Sigmoid colon (tissue), 7 donors: ENCODE data around the gene CORO2B. TPM values are rescaled to one million over a fixed set of nuclear protein-coding genes. Genes with fewer than 3 reads are reported as not detected.

Experiments used
- DNase-seq: peaks from one replicate; pipeline ENCODE4 v3.0.0-alpha.2; 2019
- H3K27ac ChIP-seq, 4 donors: fragments of 200-600 bp; sonication (generic); one replicate each; pipeline ENCODE4 v1.5.1; 2016 to 2019; ENCODE audit warnings: mild to moderate bottlenecking in 1 of 4
- H3K27me3 ChIP-seq, 3 donors: fragments of 200-600 bp; sonication (generic); one replicate each; pipeline ENCODE4 v1.5.1; 2019; ENCODE audit warnings: mild to moderate bottlenecking in 1 of 3
- H3K36me3 ChIP-seq, 4 donors: fragments of 200-600 bp; sonication (generic); one replicate each; pipeline ENCODE4 v1.5.1; 2016 to 2019
- H3K4me1 ChIP-seq, 4 donors: fragments of 200-600 bp; sonication (generic); one replicate each; pipeline ENCODE4 v1.5.1; 2017 to 2019
- H3K4me3 ChIP-seq, 4 donors: fragments of 200-600 bp; sonication (generic); one replicate each; pipeline ENCODE4 v1.5.1; 2017 to 2019; ENCODE audit warnings: mild to moderate bottlenecking in 2 of 4, moderate library complexity in 1 of 4
- H3K9me3 ChIP-seq, 4 donors: fragments of 200-600 bp in 3 of 4; sonication (generic) in 3 of 4; one replicate each; pipeline versions ENCODE4 v1.5.1 to v1.6.1; 2013 to 2019
- EP300 ChIP-seq, 4 donors: sonication (generic); formaldehyde crosslinking; IDR thresholded peaks; one replicate each; pipeline ENCODE4 v1.6.1; 2017; ENCODE audit warnings: antibody characterized with exemption in 4 of 4
- POLR2A ChIP-seq, 2 donors: fragments of 450-650 bp; IDR thresholded peaks; one replicate each; pipeline ENCODE4 v1.6.1; 2016; ENCODE audit warnings: antibody characterized with exemption in 2 of 2, mild to moderate bottlenecking in 2 of 2, moderate library complexity in 2 of 2
- POLR2AphosphoS5 ChIP-seq, 4 donors: sonication (generic); formaldehyde crosslinking; IDR thresholded peaks; one replicate each; pipeline ENCODE4 v1.6.1; 2017; ENCODE audit warnings: antibody characterized with exemption in 4 of 4
- WGBS, 2 donors: extraction: QIAGEN DNeasy Blood & Tissue Kit; methylation state at CpG; one replicate each; pipeline ENCODE4 v1.1.7; 2013; 5-methylcytosine and 5-hydroxymethylcytosine counted together
- intact Hi-C: fragments of 100-400 bp; cut with DNase I; formaldehyde crosslinking; loops from one replicate; pipeline ENCODE4 v1.15.1; 2023
- polyA plus RNA-seq, 3 donors: library from polyadenylated mRNA; stranded (reverse); fragments of 200-250 nt; gene quantifications; one replicate each; pipeline ENCODE4 v1.2.3, GENCODE V29; 2013
- total RNA-seq, 4 donors: library from RNA; depleted of rRNA; stranded (reverse); fragments of >200 nt; gene quantifications; one replicate each; pipeline ENCODE4 v1.1.0, GENCODE V29; 2016
- TF ChIP-seq, protein P1 (sequence below), 4 experiments: fragments of 450-650 bp in 3 of 4; fragments of 200-600 bp in 1 of 4; IDR thresholded peaks; one replicate each; pipeline ENCODE4 v1.5.1; 2016 to 2019; ENCODE audit warnings: antibody characterized with exemption in 4 of 4, mild to moderate bottlenecking in 3 of 4, moderate library complexity in 2 of 4
- donor health status: healthy with polysubstance abuse.
- donor health status: Bipolar disorder and iron deficiency.
- donor health status: healthy.

The CORO2B gene
- total and polyA plus RNA-seq, 7 donors: 0.46 to 3.9 (median 3.1) TPM

DNA sequence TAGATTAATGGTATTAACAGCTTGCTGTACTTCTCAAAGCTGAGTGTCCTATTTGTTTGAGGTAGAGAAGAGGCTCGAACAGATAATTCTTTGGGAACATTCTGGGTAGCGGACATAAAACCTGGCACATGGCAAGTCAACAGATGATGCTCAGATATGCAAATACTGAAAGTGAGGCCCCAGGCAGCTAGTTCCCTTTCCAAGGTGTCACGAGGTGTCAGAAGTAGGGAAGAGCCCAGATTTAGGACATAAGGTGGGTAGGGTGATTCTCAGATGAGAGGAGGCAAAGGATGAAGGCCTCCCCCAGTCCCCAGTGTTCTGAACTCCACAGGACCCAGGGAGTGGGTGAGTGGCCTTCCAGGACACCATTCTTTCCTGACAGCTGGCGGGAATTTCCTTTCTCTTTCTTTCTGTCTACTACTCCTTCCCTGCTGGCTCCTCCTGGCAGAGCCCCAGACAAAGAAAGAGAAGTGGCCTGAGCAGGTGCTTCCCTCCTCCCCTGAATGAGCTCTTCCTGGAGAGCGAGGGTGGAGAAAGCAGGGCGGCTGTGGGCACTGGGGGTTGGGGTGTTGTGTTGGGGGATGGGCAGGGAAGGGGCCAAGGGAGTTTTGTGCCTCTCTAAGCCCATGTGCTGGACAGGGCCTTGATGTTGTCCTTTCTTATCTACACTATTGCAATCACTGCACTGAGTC, 87.5 kb downstream of the CORO2B start:
- H3K27me3 ChIP-seq: no peaks in the 10 kb centered on the region
- DNase-seq: peak; percentile 17
- TF ChIP-seq EP300 (IDR thresholded peaks at IDR 0.05) (no peak), POLR2AphosphoS5 (IDR thresholded peaks at IDR 0.05) (no peak), POLR2A (IDR thresholded peaks at IDR 0.05) (no peak)
- TF ChIP-seq, protein P1, sequence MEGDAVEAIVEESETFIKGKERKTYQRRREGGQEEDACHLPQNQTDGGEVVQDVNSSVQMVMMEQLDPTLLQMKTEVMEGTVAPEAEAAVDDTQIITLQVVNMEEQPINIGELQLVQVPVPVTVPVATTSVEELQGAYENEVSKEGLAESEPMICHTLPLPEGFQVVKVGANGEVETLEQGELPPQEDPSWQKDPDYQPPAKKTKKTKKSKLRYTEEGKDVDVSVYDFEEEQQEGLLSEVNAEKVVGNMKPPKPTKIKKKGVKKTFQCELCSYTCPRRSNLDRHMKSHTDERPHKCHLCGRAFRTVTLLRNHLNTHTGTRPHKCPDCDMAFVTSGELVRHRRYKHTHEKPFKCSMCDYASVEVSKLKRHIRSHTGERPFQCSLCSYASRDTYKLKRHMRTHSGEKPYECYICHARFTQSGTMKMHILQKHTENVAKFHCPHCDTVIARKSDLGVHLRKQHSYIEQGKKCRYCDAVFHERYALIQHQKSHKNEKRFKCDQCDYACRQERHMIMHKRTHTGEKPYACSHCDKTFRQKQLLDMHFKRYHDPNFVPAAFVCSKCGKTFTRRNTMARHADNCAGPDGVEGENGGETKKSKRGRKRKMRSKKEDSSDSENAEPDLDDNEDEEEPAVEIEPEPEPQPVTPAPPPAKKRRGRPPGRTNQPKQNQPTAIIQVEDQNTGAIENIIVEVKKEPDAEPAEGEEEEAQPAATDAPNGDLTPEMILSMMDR (IDR thresholded peaks at IDR 0.05): no peak
- no peaks in the 10 kb centered on the region for H3K9me3 ChIP-seq
- no peak overlapping the region for H3K4me3 ChIP-seq
- WGBS, 2 donors: 40 to 50% methylated on average over 6 of the region's 6 CpGs
- no peaks in the 10 kb centered on the region for H3K36me3 ChIP-seq
- H3K4me1 ChIP-seq: no peaks in the 10 kb centered on the region
- no peak overlapping the region for H3K27ac ChIP-seq
- intact Hi-C loops: no loop called here

DNA sequence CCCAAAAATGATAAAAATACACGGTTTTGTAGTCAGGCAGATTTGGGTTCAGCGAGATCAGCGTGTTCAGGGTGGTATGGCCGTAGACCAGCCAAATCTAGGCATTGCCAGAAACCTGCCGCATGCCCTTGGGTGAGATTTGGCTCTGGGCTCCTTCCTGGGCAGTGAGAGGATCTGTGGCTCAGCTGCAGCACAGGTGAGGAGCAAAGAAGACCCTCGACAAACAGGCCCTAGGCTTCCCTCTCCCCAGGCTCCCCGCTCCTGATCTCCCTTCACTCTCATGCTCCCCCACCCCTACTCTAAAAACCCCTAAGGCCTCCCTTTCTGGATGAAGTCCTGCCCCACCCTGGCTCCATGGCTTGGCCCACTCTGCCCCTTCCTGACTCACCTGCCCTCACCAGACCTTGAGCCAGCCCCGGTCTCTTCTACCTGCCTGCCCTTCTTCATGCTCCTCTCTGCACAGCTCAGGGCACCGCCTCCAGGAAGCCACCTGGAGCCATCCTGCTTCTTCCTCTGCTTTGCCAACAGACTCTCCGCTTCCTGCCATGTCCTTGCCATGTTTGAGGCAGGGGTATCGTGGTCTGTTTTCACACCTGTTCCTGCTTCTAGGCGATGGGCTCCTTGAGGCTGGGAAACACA, 88.1 kb downstream of the CORO2B start:
- Histone ChIP-seq H3K27ac (no peak overlapping the region), H3K4me3 (no peak overlapping the region), H3K27me3 (no peaks in the 10 kb centered on the region), H3K4me1 (no peaks in the 10 kb centered on the region), H3K9me3 (no peaks in the 10 kb centered on the region), H3K36me3 (no peaks in the 10 kb centered on the region)
- intact Hi-C loops: no loop called here
- TF ChIP-seq, protein P1 (IDR thresholded peaks at IDR 0.05): no peak
- TF ChIP-seq POLR2AphosphoS5 (IDR thresholded peaks at IDR 0.05): no peak
- TF ChIP-seq POLR2A (IDR thresholded peaks at IDR 0.05): no peak
- peak; percentile 50 for DNase-seq
- 80% methylated on average over 12 of the region's 12 CpGs for WGBS, 2 donors

DNA sequence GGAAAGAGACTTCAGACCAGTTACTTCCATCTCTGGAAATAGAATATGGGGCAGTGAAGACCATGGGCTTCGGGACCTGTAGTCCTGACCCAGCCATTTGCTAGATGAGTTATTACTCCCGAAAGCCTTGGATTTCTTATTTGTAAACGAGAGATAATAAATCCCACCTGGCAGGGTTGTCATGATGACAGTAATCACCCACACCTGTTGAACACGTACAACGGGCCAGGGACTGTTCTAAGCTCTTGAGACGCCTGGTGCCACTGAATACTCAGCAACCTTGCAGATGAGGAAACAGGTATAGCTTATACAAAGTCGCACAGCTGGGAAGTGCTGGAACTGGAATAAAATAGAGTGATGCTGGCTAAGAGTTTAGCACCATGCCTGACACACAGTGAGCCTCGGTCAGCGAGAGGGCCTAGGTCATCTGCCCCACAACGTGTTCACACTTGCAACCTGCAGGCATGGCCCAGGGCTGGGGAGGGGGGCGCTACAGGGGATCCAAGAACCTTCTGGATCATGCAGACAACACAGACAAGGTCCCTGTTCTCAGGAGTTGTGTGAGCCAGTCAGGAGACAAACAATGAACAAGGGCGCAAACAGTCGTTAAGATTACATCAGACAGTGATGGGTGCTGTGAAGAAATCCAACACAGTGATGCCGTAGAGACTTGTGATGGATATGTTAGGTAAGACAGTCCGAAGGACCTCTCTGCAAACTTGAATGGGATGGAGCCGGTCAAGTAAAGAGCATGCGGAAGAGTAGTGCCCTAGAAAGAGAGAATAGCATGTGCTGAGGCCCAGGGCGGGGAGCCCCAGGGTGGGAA, 89.2 kb downstream of the CORO2B start:
- no peak overlapping the region for H3K27ac ChIP-seq
- DNase-seq: peak; percentile 48
- no peak overlapping the region for H3K4me3 ChIP-seq
- intact Hi-C loops: no loop called here
- 84 to 85% methylated on average over 18 of the region's 18 CpGs for WGBS, 2 donors
- H3K4me1 ChIP-seq: no peaks in the 10 kb centered on the region
- no peaks in the 10 kb centered on the region for H3K36me3 ChIP-seq
- no peaks in the 10 kb centered on the region for H3K27me3 ChIP-seq
- H3K9me3 ChIP-seq: no peaks in the 10 kb centered on the region
- no peak for TF ChIP-seq EP300 (IDR thresholded peaks at IDR 0.05)
- no peak for TF ChIP-seq POLR2AphosphoS5 (IDR thresholded peaks at IDR 0.05)
- TF ChIP-seq, protein P1 (IDR thresholded peaks at IDR 0.05): no peak
- no peak for TF ChIP-seq POLR2A (IDR thresholded peaks at IDR 0.05)

DNA sequence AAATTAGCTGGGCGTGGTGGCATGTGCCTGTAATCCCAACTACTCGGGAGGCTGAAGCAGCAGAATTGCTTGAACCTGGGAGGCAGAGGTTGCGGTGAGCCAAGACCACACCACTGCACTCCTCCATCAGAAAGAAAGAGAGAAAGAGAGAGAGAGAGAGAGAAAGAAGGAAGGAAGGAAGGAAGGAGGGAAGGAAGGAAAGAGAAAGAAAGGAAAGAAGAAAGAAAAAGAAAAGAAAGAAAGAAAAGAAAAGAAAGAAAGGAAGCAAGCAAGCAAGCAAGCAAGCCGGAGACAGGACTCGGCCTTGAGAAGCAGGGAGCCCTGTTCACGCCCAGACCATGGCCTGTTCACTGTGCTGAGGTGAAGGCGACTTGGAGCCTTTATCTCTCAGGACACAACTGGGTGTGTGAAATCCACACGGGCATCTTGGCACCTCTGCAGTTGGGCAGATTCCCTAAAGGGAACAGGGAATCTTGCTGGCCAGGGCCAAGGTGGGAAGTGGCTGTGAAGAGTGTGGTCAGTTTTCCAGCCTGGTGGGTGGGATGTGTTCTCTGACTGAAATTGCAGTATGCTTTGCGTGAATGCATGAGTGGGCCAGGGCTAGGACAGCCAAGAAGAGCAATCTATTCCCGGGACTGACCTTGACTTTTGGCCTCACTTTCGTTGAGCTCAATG, 90.3 kb downstream of the CORO2B start:
- H3K27me3 ChIP-seq: no peaks in the 10 kb centered on the region
- H3K9me3 ChIP-seq: no peaks in the 10 kb centered on the region
- H3K4me1 ChIP-seq: no peaks in the 10 kb centered on the region
- H3K36me3 ChIP-seq: no peaks in the 10 kb centered on the region
- no peak overlapping the region for H3K27ac ChIP-seq
- no peak overlapping the region for H3K4me3 ChIP-seq
- 71 to 84% methylated on average over 11 of the region's 11 CpGs for WGBS, 2 donors
- intact Hi-C loops: no loop called here
- DNase-seq: peak; percentile 37
- TF ChIP-seq POLR2A (IDR thresholded peaks at IDR 0.05): no peak
- no peak for TF ChIP-seq POLR2AphosphoS5 (IDR thresholded peaks at IDR 0.05)
- TF ChIP-seq, protein P1 (IDR thresholded peaks at IDR 0.05): no peak
- no peak for TF ChIP-seq EP300 (IDR thresholded peaks at IDR 0.05)
